IgD-negative memory B cell (primary cell): ENCODE measurements around the gene COLEC12. TPM values are rescaled to one million over a fixed set of nuclear protein-coding genes. Genes with fewer than 3 reads are reported as not detected.

ENCODE experiments used
- H3K27ac Mint-ChIP-seq, 3 donors: one replicate each; pipeline ENCODE4 v1.8.0; 2020 to 2022; ENCODE audit warnings: mild to moderate bottlenecking in 3 of 3, mixed read lengths in 3 of 3, moderate library complexity in 1 of 3
- H3K27me3 Mint-ChIP-seq: one replicate; pipeline ENCODE4 v1.8.0; 2021; ENCODE audit warnings: mixed read lengths
- H3K36me3 Mint-ChIP-seq: one replicate; pipeline ENCODE4 v1.8.0; 2020; ENCODE audit warnings: mild to moderate bottlenecking, mixed read lengths
- H3K4me1 Mint-ChIP-seq, 3 donors: one replicate each; pipeline ENCODE4 v1.8.0; 2020 to 2022; ENCODE audit warnings: mixed read lengths in 3 of 3, mild to moderate bottlenecking in 1 of 3
- H3K4me3 Mint-ChIP-seq, 4 donors: one replicate each; pipeline ENCODE4 v1.8.0; 2020 to 2022; ENCODE audit warnings: mild to moderate bottlenecking in 4 of 4, mixed read lengths in 4 of 4, moderate library complexity in 3 of 4
- H3K9me3 Mint-ChIP-seq, 3 donors: one replicate each; pipeline ENCODE4 v1.8.0; 2020 to 2021; ENCODE audit warnings: mixed read lengths in 3 of 3, mild to moderate bottlenecking in 1 of 3
- polyA plus RNA-seq: library from polyadenylated mRNA; unstranded; fragments of 300-500 nt; fragmentation: Illumina TruSeq; gene quantifications from one replicate; pipeline ENCODE4 v1.2.3, GENCODE V29; 2021

Gene COLEC12
- polyA plus RNA-seq, 1 donor from 2014 or later, result not detected

DNA sequence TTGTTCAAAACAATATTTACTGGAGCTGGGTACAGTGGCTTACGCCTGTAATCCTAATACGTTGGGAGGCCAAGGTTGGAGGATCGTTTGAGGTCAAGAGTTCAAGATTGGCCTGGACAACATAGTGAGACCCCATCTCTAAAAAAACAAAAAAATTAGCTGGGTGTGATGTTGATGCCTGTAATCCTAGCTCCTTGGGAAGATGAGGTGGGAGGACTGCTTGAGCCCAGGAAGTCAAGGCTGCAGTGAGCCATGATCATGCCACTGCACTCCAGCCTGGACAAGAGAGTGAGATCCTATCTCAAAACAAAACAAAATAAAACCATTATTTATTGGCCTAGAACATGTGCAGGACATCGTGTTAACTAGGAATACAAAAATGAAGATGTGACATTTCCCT, 77.5 kb downstream of the COLEC12 start:
- Mint-ChIP-seq H3K4me3 (no peak overlapping the region), H3K9me3 (no peaks in the 10 kb centered on the region), H3K27me3 (no peaks in the 10 kb centered on the region), H3K36me3 (no peaks in the 10 kb centered on the region), H3K4me1 (no peaks in the 10 kb centered on the region), H3K27ac (no peak overlapping the region)

GRCh38 chr18:421247-422155, 79.0 kb downstream of the COLEC12 start:
- Mint-ChIP-seq H3K4me1 (no peaks in the 10 kb centered on the region), H3K36me3 (no peaks in the 10 kb centered on the region), H3K4me3 (no peak overlapping the region), H3K27me3 (no peaks in the 10 kb centered on the region), H3K27ac (no peak overlapping the region), H3K9me3 (no peaks in the 10 kb centered on the region)

GRCh38 chr18:420661-421246, 79.7 kb downstream of the COLEC12 start:
- Mint-ChIP-seq H3K27me3 (no peaks in the 10 kb centered on the region), H3K4me3 (no peak overlapping the region), H3K4me1 (no peaks in the 10 kb centered on the region), H3K27ac (no peak overlapping the region), H3K36me3 (no peaks in the 10 kb centered on the region), H3K9me3 (no peaks in the 10 kb centered on the region)

DNA sequence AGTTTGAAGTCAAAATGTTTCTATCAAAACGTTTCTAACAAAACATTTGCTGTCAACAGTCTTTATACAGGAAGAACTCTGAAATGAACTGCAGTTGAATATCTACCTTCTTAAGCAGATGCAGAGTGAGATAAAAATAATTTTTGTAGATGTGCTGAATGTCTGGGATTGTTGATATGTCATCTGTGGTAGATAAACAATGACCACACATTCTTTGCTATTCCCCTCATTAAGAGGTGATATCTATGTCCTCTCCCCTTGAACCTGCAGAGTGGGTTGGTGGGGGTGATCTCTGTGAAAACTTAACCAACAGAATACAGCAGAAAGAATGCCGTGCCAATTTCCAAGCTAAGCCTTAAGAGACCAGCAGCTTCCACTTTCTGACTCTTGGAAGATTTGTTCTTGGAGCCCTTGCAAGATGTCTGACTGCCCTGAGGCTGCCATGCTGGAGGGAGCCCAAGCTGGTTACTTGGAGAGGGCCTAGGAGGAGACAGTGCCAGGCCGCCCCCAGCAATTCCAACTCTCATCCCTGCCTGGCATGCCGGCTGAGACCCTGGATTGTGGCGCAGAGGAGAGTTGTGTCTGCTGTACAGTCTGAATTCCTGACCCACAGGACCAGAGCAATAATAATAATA, 80.8 kb downstream of the COLEC12 start:
- Mint-ChIP-seq H3K4me3 (no peak overlapping the region), H3K4me1 (no peaks in the 10 kb centered on the region), H3K36me3 (no peaks in the 10 kb centered on the region), H3K27me3 (no peaks in the 10 kb centered on the region), H3K27ac (no peak overlapping the region), H3K9me3 (no peaks in the 10 kb centered on the region)

GRCh38 chr18:417495-417894, 83.0 kb downstream of the COLEC12 start:
- Mint-ChIP-seq H3K36me3 (no peaks in the 10 kb centered on the region), H3K27me3 (no peaks in the 10 kb centered on the region), H3K9me3 (no peaks in the 10 kb centered on the region), H3K4me1 (no peaks in the 10 kb centered on the region), H3K4me3 (no peak overlapping the region), H3K27ac (no peak overlapping the region)

GRCh38 chr18:416930-417329, 83.6 kb downstream of the COLEC12 start:
- Mint-ChIP-seq H3K27me3 (no peaks in the 10 kb centered on the region), H3K4me3 (no peak overlapping the region), H3K27ac (no peak overlapping the region), H3K9me3 (peaks cover 0 to 2% (median under 1%) of the 10 kb centered on the region in 3 donors), H3K36me3 (no peaks in the 10 kb centered on the region), H3K4me1 (no peaks in the 10 kb centered on the region)

GRCh38 chr18:415617-416612, 84.6 kb downstream of the COLEC12 start:
- Mint-ChIP-seq H3K27ac (no peak overlapping the region), H3K4me1 (no peaks in the 10 kb centered on the region)

DNA sequence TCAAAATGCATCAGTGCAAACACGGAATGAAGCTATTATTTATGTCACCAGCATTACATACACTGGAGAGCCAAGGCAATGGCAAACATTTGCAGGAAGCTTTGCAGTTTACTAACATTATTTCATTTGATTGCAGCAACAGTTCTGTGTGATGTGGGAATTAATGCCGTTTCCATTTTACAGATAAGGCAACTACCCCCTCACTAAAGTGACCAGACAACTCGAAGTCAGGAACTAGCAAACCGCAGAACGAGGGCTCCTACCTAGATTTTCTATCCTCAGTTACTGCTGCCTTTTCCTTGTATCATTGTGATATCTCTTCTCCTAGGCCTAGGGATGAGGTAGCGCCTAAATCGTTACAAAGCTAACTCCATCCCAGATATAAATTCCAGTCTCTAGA, 85.5 kb downstream of the COLEC12 start:
- H3K27me3 Mint-ChIP-seq, result no peaks in the 10 kb centered on the region
- H3K27ac Mint-ChIP-seq, result no peak overlapping the region
- no peaks in the 10 kb centered on the region for H3K4me1 Mint-ChIP-seq
- H3K36me3 Mint-ChIP-seq, result no peaks in the 10 kb centered on the region
- no peak overlapping the region for H3K4me3 Mint-ChIP-seq
- H3K9me3 Mint-ChIP-seq, result peaks cover 0 to 7% (median 5%) of the 10 kb centered on the region in 3 donors

More at GRCh38 chr18:415617-416612, 84.6 kb downstream of the COLEC12 start:
- H3K4me3 Mint-ChIP-seq, result no peak overlapping the region
- no peaks in the 10 kb centered on the region for H3K27me3 Mint-ChIP-seq
- peaks cover 0 to 5% (median 5%) of the 10 kb centered on the region in 3 donors for H3K9me3 Mint-ChIP-seq
- no peaks in the 10 kb centered on the region for H3K36me3 Mint-ChIP-seq

DNA sequence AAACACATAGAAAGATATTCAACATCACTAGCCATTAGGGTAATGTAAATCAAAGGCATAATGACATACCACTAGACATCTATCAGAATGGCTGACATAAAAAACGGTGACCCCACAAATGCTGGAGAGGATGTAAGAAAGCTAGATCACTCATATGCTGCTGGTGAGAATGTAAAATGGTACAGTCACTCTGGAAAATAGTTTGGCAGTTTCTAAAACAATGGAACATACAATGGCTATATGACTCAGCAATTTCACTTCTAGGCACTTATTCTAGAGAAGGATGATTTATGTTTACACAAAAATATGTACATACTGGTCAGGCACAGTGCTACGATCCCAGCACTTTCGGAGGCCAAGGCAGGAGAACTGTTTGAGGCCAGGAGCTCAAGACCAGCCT, 87.3 kb downstream of the COLEC12 start:
- Mint-ChIP-seq H3K9me3 (peaks cover 0 to 12% (median 5%) of the 10 kb centered on the region in 3 donors), H3K4me3 (no peak overlapping the region), H3K4me1 (no peaks in the 10 kb centered on the region), H3K36me3 (no peaks in the 10 kb centered on the region), H3K27me3 (no peaks in the 10 kb centered on the region), H3K27ac (no peak overlapping the region)

DNA sequence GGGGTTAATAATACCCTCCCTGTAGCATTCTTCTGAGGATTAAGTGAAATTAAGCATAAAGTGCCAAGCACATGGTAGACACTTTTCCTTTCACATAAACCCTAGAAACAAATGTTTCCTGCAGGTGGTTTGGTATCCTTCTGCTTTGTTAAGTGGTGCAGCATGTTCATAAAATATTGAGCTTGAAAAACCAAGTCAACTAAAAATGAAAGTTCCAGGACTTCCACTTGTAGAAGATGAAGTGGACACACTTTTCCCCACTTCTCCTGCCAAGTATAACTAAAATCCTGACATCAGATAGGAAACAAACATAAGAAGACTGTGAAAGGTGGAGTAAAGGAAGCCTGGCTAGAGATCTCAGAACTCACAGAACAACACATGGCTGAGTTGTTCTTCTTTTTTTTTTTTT, 90.5 kb downstream of the COLEC12 start:
- Mint-ChIP-seq H3K27me3 (peaks cover 2% of the 10 kb centered on the region), H3K36me3 (no peaks in the 10 kb centered on the region), H3K4me1 (no peaks in the 10 kb centered on the region), H3K4me3 (no peak overlapping the region), H3K27ac (no peak overlapping the region), H3K9me3 (peaks cover 4 to 16% (median 14%) of the 10 kb centered on the region in 3 donors)

DNA sequence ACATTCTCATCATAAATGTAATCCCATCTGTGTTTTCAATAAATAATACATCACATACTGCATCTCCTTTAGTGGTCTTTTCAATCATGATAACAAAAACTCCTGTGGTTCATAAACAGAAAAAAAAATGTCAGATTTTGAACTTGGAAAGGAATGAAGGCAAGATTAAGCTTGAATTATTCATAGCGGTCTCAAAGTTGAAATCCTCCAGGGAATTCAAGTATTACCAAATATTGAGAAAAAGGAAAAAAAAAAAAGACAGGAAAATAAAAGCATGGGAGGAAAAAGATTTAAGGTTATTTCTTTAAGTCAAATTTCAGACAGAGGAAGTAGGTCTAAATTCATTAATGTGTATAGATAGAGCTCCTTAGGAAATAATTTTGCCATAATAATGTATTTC, 92.1 kb downstream of the COLEC12 start:
- H3K27ac Mint-ChIP-seq, result no peak overlapping the region
- no peaks in the 10 kb centered on the region for H3K4me1 Mint-ChIP-seq
- no peak overlapping the region for H3K4me3 Mint-ChIP-seq
- H3K9me3 Mint-ChIP-seq, result peaks cover 5 to 19% (median 16%) of the 10 kb centered on the region in 3 donors
- H3K36me3 Mint-ChIP-seq, result no peaks in the 10 kb centered on the region
- H3K27me3 Mint-ChIP-seq, result peaks cover 2% of the 10 kb centered on the region

DNA sequence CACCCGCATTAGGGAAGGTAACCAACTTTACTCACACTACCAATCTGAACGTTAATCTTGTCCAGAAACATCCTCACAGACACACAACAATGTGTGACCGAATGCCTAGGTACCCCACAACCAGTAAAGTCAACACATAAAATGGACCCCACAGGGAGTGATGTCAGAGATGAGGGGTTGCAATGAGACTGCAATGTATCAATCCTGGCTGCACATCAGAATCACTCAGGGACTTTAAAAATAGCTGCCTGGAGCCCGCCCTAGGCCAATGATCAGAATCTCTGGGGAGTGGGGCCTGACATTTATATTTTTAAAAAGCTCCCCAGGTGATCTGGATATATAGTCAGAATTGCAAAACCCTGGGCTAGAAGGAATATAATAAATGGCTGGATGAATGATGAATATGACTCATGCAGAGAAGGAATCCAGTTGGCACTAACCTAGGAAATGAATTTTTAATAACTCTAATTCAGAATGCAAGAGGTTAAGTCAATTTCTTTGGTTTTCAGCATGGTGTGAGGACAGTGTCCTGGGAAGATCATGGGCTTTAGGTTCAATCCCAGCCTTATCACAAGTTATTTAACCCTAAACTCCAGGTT, 92.8 kb downstream of the COLEC12 start:
- Mint-ChIP-seq H3K4me1 (no peaks in the 10 kb centered on the region), H3K4me3 (no peak overlapping the region), H3K9me3 (peaks cover 5 to 19% (median 16%) of the 10 kb centered on the region in 3 donors), H3K27ac (no peak overlapping the region), H3K27me3 (peaks cover 2% of the 10 kb centered on the region), H3K36me3 (no peaks in the 10 kb centered on the region)

- Mint-ChIP-seq H3K27ac (no peak overlapping the region), H3K9me3 (peaks cover 7 to 19% (median 16%) of the 10 kb centered on the region in 3 donors)
These were observed 93.3 kb downstream of the COLEC12 start for GRCh38 chr18:407191-407590.

DNA sequence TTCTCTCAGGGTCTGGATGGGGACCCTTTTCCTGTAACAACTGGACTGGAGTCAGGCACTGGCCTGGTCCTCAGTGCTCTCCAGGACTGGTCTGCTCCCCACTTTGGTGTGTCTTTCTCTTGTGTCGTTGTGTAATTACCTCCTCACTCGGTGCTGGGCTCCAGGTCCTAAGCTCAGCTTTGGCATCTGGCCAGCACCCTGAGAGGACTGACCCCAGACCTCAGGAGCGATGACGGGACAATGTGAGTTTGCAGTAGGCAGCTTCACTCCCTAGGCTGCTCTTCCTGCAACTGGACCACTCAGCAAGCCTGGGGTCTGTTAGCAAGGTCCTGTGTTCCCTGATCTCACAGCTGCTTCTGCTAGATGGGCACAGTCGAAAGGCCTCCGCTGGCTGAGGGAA, 93.8 kb downstream of the COLEC12 start:
- Mint-ChIP-seq H3K4me3 (peak overlapping the region in 1 of 4 donors; percentile 12), H3K27me3 (peaks cover 6% of the 10 kb centered on the region), H3K9me3 (peaks cover 7 to 15% (median 12%) of the 10 kb centered on the region in 3 donors), H3K27ac (no peak overlapping the region), H3K36me3 (no peaks in the 10 kb centered on the region), H3K4me1 (no peaks in the 10 kb centered on the region)

More at GRCh38 chr18:407191-407590, 93.3 kb downstream of the COLEC12 start:
- Mint-ChIP-seq H3K4me1 (no peaks in the 10 kb centered on the region), H3K4me3 (no peak overlapping the region), H3K27me3 (peaks cover 6% of the 10 kb centered on the region), H3K36me3 (no peaks in the 10 kb centered on the region)
